DMS 273 (cell line): Measurements from ENCODE around the gene SHC1.
"Not testable (repeated sequence)": the region's sequence is repeated elsewhere in the genome, so short reads cannot be mapped to it uniquely, and the experiment has no call there.

Source experiments
- DNase-seq: peaks from one replicate; lab custom pipeline; 2025; ENCODE audit not compliant: unreplicated experiment; lab: John Stamatoyannopoulos, UW

Gene SHC1

GRCh38 chr1:154996966-154997701, 26.6 kb upstream of the SHC1 start:
- no peak for DNase-seq

- peak; percentile 77 for DNase-seq
Measured at GRCh38 chr1:154995301-154995983, 24.9 kb upstream of the SHC1 start.

GRCh38 chr1:154994591-154994990, 24.0 kb upstream of the SHC1 start:
- no peak for DNase-seq

- no peak for DNase-seq
Measured at GRCh38 chr1:154994269-154994587, 23.7 kb upstream of the SHC1 start.

- no peak for DNase-seq
Measured at GRCh38 chr1:154993572-154994268, 23.2 kb upstream of the SHC1 start, which contains the start of gene LENEP. Gene LENEP, plus strand, starts transcription at chr1:154993586. Its CDS starts 22 bp downstream, at chr1:154993608.

GRCh38 chr1:154992721-154993571, 22.4 kb upstream of the SHC1 start:
- peak; percentile 86 for DNase-seq

GRCh38 chr1:154990276-154990675, 19.7 kb upstream of the SHC1 start:
- DNase-seq, result no peak

- DNase-seq, result no peak
Measured at GRCh38 chr1:154989195-154989860, 18.8 kb upstream of the SHC1 start.

GRCh38 chr1:154988058-154988954, 17.8 kb upstream of the SHC1 start:
- DNase-seq, result no peak

GRCh38 chr1:154987326-154987725, 16.8 kb upstream of the SHC1 start:
- no peak for DNase-seq

- DNase-seq, result not testable (repeated sequence)
Measured at GRCh38 chr1:154986736-154987135, 16.2 kb upstream of the SHC1 start.

GRCh38 chr1:154983776-154984466, 13.4 kb upstream of the SHC1 start:
- peak; percentile 38 for DNase-seq

GRCh38 chr1:154982897-154983648, 12.5 kb upstream of the SHC1 start, which contains the start of gene FLAD1:
Gene FLAD1, plus strand, starts transcription at chr1:154983344. Its CDS starts 351 bp downstream, at chr1:154983695.
- peak; percentile 100 for DNase-seq

GRCh38 chr1:154982341-154982740, 11.8 kb upstream of the SHC1 start:
- DNase-seq, result peak; percentile 63

- no peak for DNase-seq
Measured at GRCh38 chr1:154978360-154978759, 7.8 kb upstream of the SHC1 start.

- not testable (repeated sequence) for DNase-seq
Measured at GRCh38 chr1:154977762-154978161, 7.2 kb upstream of the SHC1 start.

GRCh38 chr1:154975409-154976059, 5.0 kb upstream of the SHC1 start:
- DNase-seq, result peak; percentile 68
